Gastrocnemius medialis (tissue), 4 donors: ENCODE measurements around the gene IDUA. TPM values are rescaled to one million over a fixed set of nuclear protein-coding genes. Genes with fewer than 3 reads are reported as not detected.

Source experiments
- ATAC-seq, 2 donors: fragments of 150-250 bp; one replicate each; pipeline ENCODE4 v1.9.1; 2016
- DNase-seq, 2 donors: peaks; one replicate each; pipeline ENCODE4 v3.0.0-alpha.2; 2019
- H3K27ac ChIP-seq, 4 donors: fragments of 200-600 bp; sonication (generic); 1 replicate in 1 of 4; 2 replicates in 3 of 4; pipeline ENCODE4 v1.5.1; 2016 to 2018; ENCODE audit warnings: mild to moderate bottlenecking in 2 of 4, moderate library complexity in 1 of 4
- H3K27me3 ChIP-seq, 3 donors: fragments of 200-600 bp; sonication (generic) in 2 of 3; 1 replicate in 1 of 3; 2 replicates in 2 of 3; pipeline versions ENCODE4 v1.5.1 to v1.6.0; 2016 to 2019; ENCODE audit warnings: mild to moderate bottlenecking in 1 of 3, moderate library complexity in 1 of 3
- H3K36me3 ChIP-seq, 2 donors: fragments of 200-600 bp; sonication (generic) in 1 of 2; one replicate each; pipeline ENCODE4 v1.5.1; 2017 to 2018
- H3K4me1 ChIP-seq, 2 donors: fragments of 200-600 bp; sonication (generic) in 1 of 2; one replicate each; pipeline ENCODE4 v1.5.1; 2016 to 2017; ENCODE audit warnings: mild to moderate bottlenecking in 2 of 2
- H3K4me3 ChIP-seq, 4 donors: fragments of 200-600 bp; sonication (generic) in 3 of 4; 1 replicate in 1 of 4; 2 replicates in 3 of 4; pipeline ENCODE4 v1.5.1; 2016 to 2019; ENCODE audit warnings: mild to moderate bottlenecking in 2 of 4
- H3K9me3 ChIP-seq, 3 donors: fragments of 200-600 bp; sonication (generic) in 2 of 3; 1 replicate in 1 of 3; 2 replicates in 2 of 3; pipeline ENCODE4 v1.5.1; 2016 to 2019
- POLR2A ChIP-seq, 2 donors: fragments of 450-650 bp; IDR thresholded peaks; one replicate each; pipeline ENCODE4 v1.6.1; 2017; ENCODE audit warnings: antibody characterized with exemption in 2 of 2, mild to moderate bottlenecking in 2 of 2, moderate library complexity in 2 of 2
- in situ Hi-C, 4 donors: fragments of 200-750 bp; cut with MboI; loops; one replicate each; pipeline versions ENCODE4 v1.15.0 to v1.8.0; 2017; ENCODE audit warnings: low sequenced_read_pairs in 4 of 4
- intact Hi-C: fragments of 100-400 bp; cut with DNase I; formaldehyde crosslinking; loops from one replicate; pipeline ENCODE4 v1.15.1; 2023; ENCODE audit warnings: low total_unique reads
- total RNA-seq, 4 donors: library from RNA; depleted of rRNA; stranded (reverse); fragments of >200 nt; gene quantifications; one replicate each; pipeline versions ENCODE4 v1.1.0 to v1.2.3, GENCODE V29; 2016
- TF ChIP-seq, protein P1 (sequence below), 5 experiments: fragments of 450-650 bp in 3 of 5; fragments of 200-600 bp in 2 of 5; sonication (generic) in 2 of 5; IDR thresholded peaks in 4 of 5; conservative IDR thresholded peaks in 1 of 5; 1 replicate in 4 of 5; 2 replicates in 1 of 5; pipeline ENCODE4 v1.5.1; 2016 to 2019; ENCODE audit warnings: antibody characterized with exemption in 5 of 5, mild to moderate bottlenecking in 3 of 5, moderate library complexity in 3 of 5

The IDUA gene
- total RNA-seq, 4 donors from 2014 or later, result 0.12 to 10.8 (median 2.4) TPM

GRCh38 chr4:1011022-1011665 is 24.3 kb downstream of the IDUA start, which contains the start of gene FGFRL1:
Gene FGFRL1, plus strand, starts transcription at chr4:1011626. Its CDS starts 860 bp downstream, at chr4:1012486.
- peaks cover 7 to 19% of the 10 kb centered on the region in 2 donors for H3K4me1 ChIP-seq
- ATAC-seq, result peak; percentile 62 to 63
- intact Hi-C loops (loop anchor here (2.0 to 10.0 kb wide), 4 partner anchors 228 to 994 kb away; partner anchors contain the start of genes CTBP1, NELFA and UVSSA), in situ Hi-C loops (no loop called here)
- peak within 1 kb of the TSS; percentile 50 to 64 (median 62) for H3K27ac ChIP-seq
- H3K27me3 ChIP-seq, result peaks cover 20 to 23% (median 20%) of the 10 kb centered on the region in 3 donors
- H3K36me3 ChIP-seq, result no peaks in the 10 kb centered on the region
- TF ChIP-seq, protein P1, sequence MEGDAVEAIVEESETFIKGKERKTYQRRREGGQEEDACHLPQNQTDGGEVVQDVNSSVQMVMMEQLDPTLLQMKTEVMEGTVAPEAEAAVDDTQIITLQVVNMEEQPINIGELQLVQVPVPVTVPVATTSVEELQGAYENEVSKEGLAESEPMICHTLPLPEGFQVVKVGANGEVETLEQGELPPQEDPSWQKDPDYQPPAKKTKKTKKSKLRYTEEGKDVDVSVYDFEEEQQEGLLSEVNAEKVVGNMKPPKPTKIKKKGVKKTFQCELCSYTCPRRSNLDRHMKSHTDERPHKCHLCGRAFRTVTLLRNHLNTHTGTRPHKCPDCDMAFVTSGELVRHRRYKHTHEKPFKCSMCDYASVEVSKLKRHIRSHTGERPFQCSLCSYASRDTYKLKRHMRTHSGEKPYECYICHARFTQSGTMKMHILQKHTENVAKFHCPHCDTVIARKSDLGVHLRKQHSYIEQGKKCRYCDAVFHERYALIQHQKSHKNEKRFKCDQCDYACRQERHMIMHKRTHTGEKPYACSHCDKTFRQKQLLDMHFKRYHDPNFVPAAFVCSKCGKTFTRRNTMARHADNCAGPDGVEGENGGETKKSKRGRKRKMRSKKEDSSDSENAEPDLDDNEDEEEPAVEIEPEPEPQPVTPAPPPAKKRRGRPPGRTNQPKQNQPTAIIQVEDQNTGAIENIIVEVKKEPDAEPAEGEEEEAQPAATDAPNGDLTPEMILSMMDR (IDR thresholded peaks at IDR 0.05 in 4 of 5, conservative IDR thresholded peaks at IDR 0.05 in 1 of 5), result no peak
- TF ChIP-seq POLR2A (IDR thresholded peaks at IDR 0.05), result peak in 1 of 2 donors; percentile 10
- peak; percentile 87 to 88 for DNase-seq
- peak within 1 kb of the TSS; percentile 63 to 97 (median 74) for H3K4me3 ChIP-seq
- no peaks in the 10 kb centered on the region for H3K9me3 ChIP-seq

DNA sequence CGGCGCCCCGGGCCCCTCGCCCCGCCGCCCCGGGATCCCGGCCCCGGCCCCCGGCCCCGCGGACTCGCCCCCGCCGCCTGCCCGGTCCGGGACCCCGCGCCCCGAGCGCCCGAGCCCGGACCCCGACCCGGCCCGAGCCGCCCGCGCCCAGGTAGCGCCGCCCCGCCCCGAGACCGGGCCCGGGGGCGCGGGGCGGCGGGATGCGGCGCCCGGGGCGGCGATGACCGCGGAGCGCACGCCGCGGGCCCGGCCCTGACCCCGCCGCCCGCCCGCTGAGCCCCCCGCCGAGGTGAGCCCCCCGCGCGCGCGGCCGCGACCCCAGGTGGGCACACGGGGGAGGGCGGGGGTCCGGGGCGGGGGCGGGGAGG is 24.8 kb downstream of the IDUA start:
- Histone ChIP-seq H3K27me3 (peaks cover 15 to 18% (median 15%) of the 10 kb centered on the region in 3 donors), H3K4me3 (peak overlapping the region in 1 of 4 donors; percentile 63), H3K9me3 (no peaks in the 10 kb centered on the region), H3K4me1 (peaks cover 7 to 19% of the 10 kb centered on the region in 2 donors), H3K27ac (no peak overlapping the region), H3K36me3 (no peaks in the 10 kb centered on the region)
- no peak for TF ChIP-seq POLR2A (IDR thresholded peaks at IDR 0.05)
- TF ChIP-seq, protein P1 (IDR thresholded peaks at IDR 0.05 in 4 of 5, conservative IDR thresholded peaks at IDR 0.05 in 1 of 5), result no peak
- DNase-seq, result no peak
- in situ Hi-C loops, result no loop called here
- ATAC-seq, result no peak
- intact Hi-C loops, result loop anchor here (2.0 to 10.0 kb wide), 4 partner anchors 229 to 993 kb away; partner anchors contain the start of genes CTBP1, NELFA and UVSSA

- peak overlapping the region in 1 of 4 donors; percentile 28 for H3K27ac ChIP-seq
- in situ Hi-C loops, result no loop called here
Observed at GRCh38 chr4:1012034-1012739, 25.3 kb downstream of the IDUA start.

GRCh38 chr4:1013225-1014073 is 26.6 kb downstream of the IDUA start:
- Histone ChIP-seq H3K4me3 (no peak overlapping the region), H3K27me3 (peaks cover 0 to 4% (median under 1%) of the 10 kb centered on the region in 3 donors), H3K4me1 (peaks cover 7 to 19% of the 10 kb centered on the region in 2 donors), H3K9me3 (no peaks in the 10 kb centered on the region), H3K27ac (no peak overlapping the region), H3K36me3 (no peaks in the 10 kb centered on the region)
- ATAC-seq (no peak), DNase-seq (no peak)
- intact Hi-C loops (loop anchor here (5.0 to 10.0 kb wide), 3 partner anchors 234 to 991 kb away; partner anchors contain the start of genes CTBP1, NELFA and UVSSA), in situ Hi-C loops (no loop called here)
- no peak for TF ChIP-seq POLR2A (IDR thresholded peaks at IDR 0.05)
- TF ChIP-seq, protein P1 (IDR thresholded peaks at IDR 0.05 in 4 of 5, conservative IDR thresholded peaks at IDR 0.05 in 1 of 5), result no peak

More at GRCh38 chr4:1012034-1012739, 25.3 kb downstream of the IDUA start:
- no peaks in the 10 kb centered on the region for H3K36me3 ChIP-seq
- peak overlapping the region; percentile 49 to 60 (median 54) for H3K4me3 ChIP-seq
- TF ChIP-seq POLR2A (IDR thresholded peaks at IDR 0.05), result no peak
- TF ChIP-seq, protein P1 (IDR thresholded peaks at IDR 0.05 in 4 of 5, conservative IDR thresholded peaks at IDR 0.05 in 1 of 5), result no peak
- intact Hi-C loops, result loop anchor here (5.0 to 10.0 kb wide), 3 partner anchors 235 to 993 kb away; partner anchors contain the start of genes CTBP1, NELFA and UVSSA
- H3K27me3 ChIP-seq, result peaks cover 9 to 13% (median 10%) of the 10 kb centered on the region in 3 donors
- H3K4me1 ChIP-seq, result peaks cover 7 to 19% of the 10 kb centered on the region in 2 donors
- no peaks in the 10 kb centered on the region for H3K9me3 ChIP-seq
- ATAC-seq (no peak), DNase-seq (no peak)
